GM12878 (cell line): Measurements from ENCODE around the gene ABL1. TPM values are rescaled to one million over a fixed set of nuclear protein-coding genes. Genes with fewer than 3 reads are reported as not detected.
"Not testable (repeated sequence)": the region's sequence is repeated elsewhere in the genome, so short reads cannot be mapped to it uniquely, and the experiment has no call there.

Experiments used
- ATAC-seq: fragments of 200-7000 bp; cut with Tn5 transposase; 3 replicates; pipeline ENCODE4 v1.9.1; 2020; ENCODE audit warnings: mild to moderate bottlenecking, moderate library complexity
- BruUV-seq: library from RNA; stranded (reverse); fragments of 400-500 nt; replicated peaks from 2 replicates; lab custom pipeline; 2021; lab: Mats Ljungman, UMichigan
- CTCF ChIA-PET: fragments of 300-600 bp; sonication (Branson Sonifier 250); formaldehyde crosslinking; extraction: SDS; loops from one replicate; lab custom pipeline; 2021; ENCODE audit warnings: inconsistent platforms; lab: Yijun Ruan, JAX
- POLR2A ChIA-PET: fragments of 350-600 bp; formaldehyde crosslinking; extraction: SDS; loops from one replicate; lab custom pipeline; 2021; ENCODE audit warnings: inconsistent platforms; lab: Charles Lee
- RAD21 ChIA-PET: fragments of 300-600 bp; sonication (Branson Sonifier 250); formaldehyde crosslinking; loops from one replicate; lab custom pipeline; 2023; ENCODE audit warnings: antibody characterized with exemption; ENCODE audit not compliant: unreplicated experiment; lab: Charles Lee
- SMC1A ChIA-PET: fragments of 300-600 bp; sonication (Branson Sonifier 250); formaldehyde crosslinking; loops from one replicate; lab custom pipeline; 2023; ENCODE audit not compliant: unreplicated experiment, uncharacterized antibody; lab: Charles Lee
- DNase-seq: peaks from one replicate; pipeline ENCODE4 v3.0.0-alpha.2; 2011; ENCODE audit warnings: low read depth, low spot score
- FAIRE-seq: peaks from 3 replicates; lab custom pipeline; 2011; peaks lifted over from hg19 to GRCh38; lab: Jason Lieb, UNC
- H2AFZ ChIP-seq: 2 replicates; pipeline ENCODE4 v1.6.0; 2011; ENCODE audit warnings: low read depth, low read length, control low read depth; ENCODE audit not compliant: control insufficient read depth
- H3K27ac ChIP-seq: 2 replicates; pipeline ENCODE4 v1.5.1; 2011; ENCODE audit warnings: control low read depth; ENCODE audit not compliant: control insufficient read depth, insufficient read depth
- H3K27me3 ChIP-seq, 2 experiments: replicated peaks in 1 of 2; 2 replicates each; pipeline versions ENCODE4 v1.6.0 to v1.6.1; 2011; ENCODE audit warnings: low read length in 1 of 2; ENCODE audit not compliant: control insufficient read depth in 2 of 2, insufficient read depth in 2 of 2
- H3K36me3 ChIP-seq, 2 experiments: 2 replicates each; pipeline ENCODE4 v1.5.1; 2011; ENCODE audit warnings: low read length in 1 of 2; ENCODE audit not compliant: control insufficient read depth in 2 of 2, insufficient read depth in 2 of 2
- H3K4me1 ChIP-seq: 2 replicates; pipeline ENCODE4 v1.6.1; 2011; ENCODE audit warnings: mild to moderate bottlenecking, low read length, moderate library complexity, mixed read lengths; ENCODE audit not compliant: control insufficient read depth, insufficient read depth
- H3K4me2 ChIP-seq: 2 replicates; pipeline ENCODE4 v1.6.0; 2011; ENCODE audit warnings: control low read depth; ENCODE audit not compliant: control insufficient read depth, insufficient read depth
- H3K4me3 ChIP-seq: fragments of 200-600 bp; sonication (generic); 2 replicates; pipeline ENCODE4 v1.5.1; 2016
- H3K79me2 ChIP-seq: 2 replicates; pipeline ENCODE4 v1.6.0; 2011; ENCODE audit warnings: low read length; ENCODE audit not compliant: control insufficient read depth, insufficient read depth
- H3K9ac ChIP-seq: 2 replicates; pipeline ENCODE4 v1.8.0; 2011; ENCODE audit warnings: low read length, control low read depth, mixed read lengths; ENCODE audit not compliant: control insufficient read depth, insufficient read depth
- H3K9me3 ChIP-seq: replicated peaks from 3 replicates; pipeline ENCODE4 v1.5.1; 2011; ENCODE audit warnings: mild to moderate bottlenecking, low read length; ENCODE audit not compliant: control insufficient read depth, insufficient read depth
- H4K20me1 ChIP-seq: 2 replicates; pipeline ENCODE4 v1.6.0; 2011; ENCODE audit not compliant: control insufficient read depth, insufficient read depth
- BCL11A ChIP-seq: IDR thresholded peaks from 2 replicates; pipeline ENCODE4 v1.6.1; 2011; ENCODE audit warnings: low read depth, low read length
- CBX5 ChIP-seq: sonication (generic); IDR thresholded peaks from 2 replicates; pipeline ENCODE4 v1.6.1; 2016; ENCODE audit warnings: low read depth, moderate library complexity, mild to moderate bottlenecking, inconsistent platforms
- GABPA ChIP-seq: IDR thresholded peaks from 2 replicates; pipeline ENCODE4 v1.6.1; 2014; ENCODE audit warnings: antibody characterized with exemption, low read depth, mild to moderate bottlenecking, inconsistent platforms
- HDGF ChIP-seq: fragments of 450-650 bp; IDR thresholded peaks from 2 replicates; pipeline ENCODE4 v1.6.1; 2016; ENCODE audit warnings: antibody characterized with exemption
- MTA3 ChIP-seq: IDR thresholded peaks from 2 replicates; pipeline ENCODE4 v1.6.1; 2012; ENCODE audit warnings: low read length, inconsistent platforms, borderline replicate concordance
- MYB ChIP-seq: fragments of 150-350 bp; IDR thresholded peaks from 2 replicates; pipeline ENCODE4 v1.6.1; 2014; ENCODE audit warnings: mild to moderate bottlenecking, low read depth, low read length, borderline replicate concordance
- MYC ChIP-seq: IDR thresholded peaks from 2 replicates; pipeline ENCODE4 v1.6.1; 2011; ENCODE audit warnings: mild to moderate bottlenecking, low read length, moderate library complexity, inconsistent platforms; ENCODE audit not compliant: insufficient read depth, insufficient replicate concordance, insufficient read length, severe bottlenecking
- TARDBP ChIP-seq: IDR thresholded peaks from 2 replicates; pipeline ENCODE4 v1.6.1; 2016; ENCODE audit warnings: borderline replicate concordance
- ZBED1 ChIP-seq: IDR thresholded peaks from 2 replicates; pipeline ENCODE4 v1.6.1; 2016; ENCODE audit warnings: borderline replicate concordance
- ZNF24 ChIP-seq: fragments of 450-650 bp; IDR thresholded peaks from 2 replicates; pipeline ENCODE4 v1.6.1; 2017; ENCODE audit warnings: antibody characterized with exemption, mild to moderate bottlenecking
- WGBS: methylation state at CpG from one replicate; pipeline ENCODE4 v1.1.6; 2016; ENCODE audit warnings: low lambda C conversion rate; ENCODE audit not compliant: insufficient replicate concordance, insufficient coverage; ENCODE audit errors: missing lambda C conversion rate; 5-methylcytosine and 5-hydroxymethylcytosine counted together
- in situ Hi-C: fragments of 300-500 bp; cut with MboI; formaldehyde crosslinking; loops from 9 replicates; pipeline ENCODE4 v1.14.3; 2018; ENCODE audit warnings: mixed read lengths
- intact Hi-C: fragments of 100-400 bp; cut with micrococcal nuclease; formaldehyde crosslinking; loops from one replicate; pipeline ENCODE4 v1.14.2; 2022; ENCODE audit not compliant: unreplicated experiment
- polyA plus RNA-seq, 11 experiments: library from polyadenylated mRNA; depleted of rRNA in 4 of 11; unstranded in 6 of 11; stranded (reverse) in 5 of 11; fragments of >200 nt; fragmentation: Nextera tagmentation in 4 of 11; fragmentation: Illumina TruSeq in 1 of 11; extraction: Ambion mirVana in 4 of 11; extraction: Trizol in 1 of 11; gene quantifications; 1 replicate in 1 of 11; 2 replicates in 10 of 11; pipeline versions ENCODE4 v1.2.1 to v1.2.3, GENCODE V29; 2011 to 2016; ENCODE audit warnings: inconsistent platforms in 2 of 11, missing spikeins in 2 of 11, low read depth in 1 of 11
- total RNA-seq, 4 experiments: library from RNA; depleted of rRNA in 3 of 4; stranded (reverse); fragments of >200 nt in 3 of 4; fragmentation: Illumina TruSeq in 1 of 4; extraction: Trizol in 1 of 4; gene quantifications; 2 replicates each; pipeline versions ENCODE4 v1.2.1 to v1.2.3, GENCODE V29; 2013 to 2021

The ABL1 gene
- total and polyA plus RNA-seq, 10 of the 15 experiments (the other 5 are each of a cell fraction or from before 2014, with no cell fraction given), result 0.79 to 51.5 (median 16.3) TPM

DNA sequence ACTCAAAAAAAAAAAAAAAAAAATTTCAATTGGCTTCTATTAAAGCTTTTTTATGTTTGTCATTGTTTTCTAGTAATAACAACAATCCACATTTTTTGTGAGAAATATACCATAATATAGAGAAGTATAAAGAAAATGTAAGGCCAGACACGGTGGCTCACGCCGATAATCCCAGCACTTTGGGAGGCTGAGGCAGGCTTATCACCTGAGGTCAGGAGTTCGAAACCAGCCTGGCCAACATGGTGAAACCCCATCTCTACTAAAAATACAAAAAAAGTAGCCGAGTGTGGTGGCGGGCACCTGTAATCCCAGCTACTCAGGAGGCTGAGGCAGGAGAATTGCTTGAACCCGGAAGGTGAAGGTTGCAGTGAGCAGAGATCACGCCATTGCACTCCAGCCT, 13.5 kb downstream of the ABL1 start:
- H3K4me1 ChIP-seq, SMC1A ChIA-PET, H3K9me3 ChIP-seq, H3K27me3 ChIP-seq, H3K9ac ChIP-seq, in situ Hi-C loops, DNase-seq, H3K27ac ChIP-seq, intact Hi-C loops, ATAC-seq, RAD21 ChIA-PET, H3K79me2 ChIP-seq, H4K20me1 ChIP-seq, FAIRE-seq, H3K36me3 ChIP-seq, H3K4me2 ChIP-seq, H3K4me3 ChIP-seq, BruUV-seq, H2AFZ ChIP-seq: not testable (repeated sequence)
- ChIA-PET CTCF (interaction anchor here (0.6 to 0.7 kb wide), 2 partner anchors 24 to 350 kb away, joined by 3 read pairs; no protein-coding TSS in a partner anchor), POLR2A (interaction anchor here (0.6 to 0.7 kb wide), 2 partner anchors 22 to 72 kb away, joined by 3 read pairs; no protein-coding TSS in a partner anchor)
- WGBS, result 98% methylated on average over 7 of the region's 8 CpGs

GRCh38 chr9:130849356-130849755, 14.3 kb downstream of the ABL1 start:
- FAIRE-seq, result no peak
- Histone ChIP-seq H3K27ac (no peak overlapping the region), H3K27me3 (no peaks in the 10 kb centered on the region), H3K4me2 (no peak overlapping the region), H3K9me3 (no peaks in the 10 kb centered on the region)
- TF ChIP-seq HDGF (no peak), MTA3 (no peak), MYC (no peak), ZBED1 (no peak), GABPA (no peak), MYB (no peak), TARDBP (no peak), CBX5 (no peak), ZNF24 (no peak), BCL11A (no peak)
- TF ChIP-seq, all 136 proteins: peak for 0
- intact Hi-C loops (no loop called here), in situ Hi-C loops (no loop called here)
- no TSS peak for BruUV-seq
- POLR2A ChIA-PET, result no interaction called here
- Histone ChIP-seq H3K79me2 (peaks cover 2% of the 10 kb centered on the region), H3K4me3 (no peak overlapping the region), H3K9ac (no peak overlapping the region), H3K36me3 (peaks cover 2 to 5% of the 10 kb centered on the region in 2 experiments), H4K20me1 (no peaks in the 10 kb centered on the region), H2AFZ (no peak overlapping the region), H3K4me1 (no peaks in the 10 kb centered on the region)
- SMC1A ChIA-PET, result interaction anchor here (1.8 kb wide), 1 partner anchor 10 kb away, joined by 8 read pairs; no protein-coding TSS in a partner anchor
- DNase-seq (no peak), ATAC-seq (no peak)
- CTCF ChIA-PET, result interaction anchor here (1.5 kb wide), 1 partner anchor 17 kb away, joined by 6 read pairs; no protein-coding TSS in a partner anchor
- 94% methylated on average over 9 of the region's 9 CpGs for WGBS
- RAD21 ChIA-PET, result no interaction called here
